GM21529 (cell line): Measurements from ENCODE around the gene IAPP.
"Not testable (repeated sequence)": the region's sequence is repeated elsewhere in the genome, so short reads cannot be mapped to it uniquely, and the experiment has no call there.

Experiments
- ATAC-seq: cut with Tn5 transposase; IDR thresholded peaks from one replicate; pipeline ENCODE4 v1.9.1; 2021; ENCODE audit not compliant: unreplicated experiment

The IAPP gene

GRCh38 chr12:21372602-21373001 lies at the start of gene IAPP:
IAPP (plus strand) TSS chr12:21372902; CDS start chr12:21373352, 450 bp downstream.
- no peak for ATAC-seq

DNA sequence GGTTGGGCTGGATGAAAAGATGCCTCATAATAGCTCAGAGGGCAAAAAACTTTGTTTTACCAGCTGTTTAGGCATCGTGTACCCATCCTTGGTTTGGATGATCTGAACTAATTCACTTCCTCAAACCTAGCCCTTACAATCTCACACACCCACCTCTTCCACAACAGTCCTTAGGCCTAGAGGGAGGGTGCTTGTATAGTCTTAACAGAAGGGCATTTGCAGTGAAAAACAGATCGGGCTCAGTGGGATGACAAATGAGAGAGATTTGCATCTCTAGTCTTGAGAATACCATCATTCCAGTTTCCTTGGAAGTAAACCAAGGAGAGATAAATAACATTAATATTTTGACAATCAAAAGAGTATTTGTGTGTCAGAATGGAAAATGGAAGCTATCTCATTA lies 49.0 kb upstream of the IAPP start:
- no peak for ATAC-seq

DNA sequence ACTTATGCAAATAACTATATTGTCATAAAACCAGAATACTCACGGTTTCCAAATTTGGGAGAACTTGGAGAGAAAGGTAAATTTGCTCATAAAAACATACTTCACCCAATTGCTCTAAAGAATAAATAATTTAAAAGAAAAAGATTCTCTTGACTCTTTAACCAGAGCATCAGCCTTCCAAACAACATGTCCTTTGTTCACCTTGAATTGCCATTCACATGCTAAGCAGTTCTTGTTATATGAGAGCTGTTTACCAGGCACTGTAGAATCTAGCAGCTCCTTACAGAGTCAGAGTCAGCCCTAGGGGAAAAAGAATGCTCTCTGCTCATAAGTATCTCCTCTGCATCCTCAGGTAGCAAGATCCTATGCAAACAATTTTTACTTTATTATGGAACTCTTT lies 48.2 kb upstream of the IAPP start:
- no peak for ATAC-seq

DNA sequence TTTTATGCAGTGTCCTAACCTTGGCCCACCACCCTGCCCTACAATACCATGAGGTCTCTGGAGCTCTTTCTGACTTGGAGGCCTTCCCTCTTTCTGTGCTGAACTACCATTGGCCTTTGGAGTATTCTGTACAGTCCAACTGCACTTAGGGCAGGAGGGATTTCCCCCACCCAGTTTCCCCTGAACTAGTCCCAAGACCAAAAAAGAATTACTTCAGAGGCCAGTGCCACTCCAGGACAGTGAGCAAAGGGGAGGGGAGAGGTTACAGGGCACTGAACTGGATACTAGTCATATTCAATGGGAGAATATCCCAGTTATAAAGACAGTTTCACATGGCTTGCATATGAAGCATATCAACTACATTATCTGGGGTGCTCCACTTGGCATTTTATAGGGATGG lies 44.1 kb upstream of the IAPP start:
- ATAC-seq, result no peak

GRCh38 chr12:21330682-21331253 lies 41.9 kb upstream of the IAPP start:
- ATAC-seq, result no peak

- ATAC-seq, result no peak
These were observed 37.9 kb upstream of the IAPP start, which contains the start of gene SLCO1A2 for GRCh38 chr12:21334771-21335325. SLCO1A2 (minus strand) TSS chr12:21334917; CDS start chr12:21334647, 270 bp downstream.

- no peak for ATAC-seq
These were observed 36.0 kb upstream of the IAPP start for GRCh38 chr12:21336656-21337055.

DNA sequence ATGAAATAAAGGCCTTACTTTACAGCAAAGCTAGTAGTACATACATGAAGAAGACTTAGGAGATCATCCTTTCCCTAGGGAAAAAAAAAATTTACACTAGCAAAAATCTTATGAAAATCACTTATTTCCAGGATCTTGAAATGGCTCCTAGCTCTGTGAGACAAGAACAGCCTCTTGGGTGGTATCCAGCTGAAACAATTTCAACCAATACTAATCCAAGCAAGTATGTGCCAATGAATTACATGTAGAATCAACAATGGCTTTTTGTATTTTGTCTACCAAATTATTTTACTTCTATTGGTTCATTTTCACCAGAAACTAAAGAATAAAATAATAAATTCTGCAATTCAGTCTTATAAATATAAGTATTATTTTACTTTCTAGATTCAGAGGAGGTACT lies 35.2 kb upstream of the IAPP start:
- ATAC-seq, result no peak

- no peak for ATAC-seq
These were observed 34.5 kb upstream of the IAPP start for GRCh38 chr12:21337959-21338744.

DNA sequence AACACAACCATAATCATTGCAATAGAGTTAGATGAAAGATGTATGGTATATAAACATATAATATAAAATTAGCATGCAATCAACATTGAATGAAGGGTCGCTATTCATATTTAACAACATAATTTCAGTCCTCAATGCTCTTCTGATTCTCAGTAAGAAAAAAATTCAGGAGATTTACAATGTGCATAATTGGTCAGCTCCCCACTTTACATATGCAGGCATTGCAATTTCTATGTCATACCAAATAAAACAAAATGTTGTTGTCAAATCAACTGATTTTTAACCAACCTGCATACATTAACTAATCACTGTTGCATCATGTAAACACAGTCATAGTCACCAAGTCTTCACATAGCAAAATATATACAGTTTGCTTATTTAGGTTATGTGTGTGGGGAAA lies 32.8 kb upstream of the IAPP start:
- ATAC-seq, result no peak

GRCh38 chr12:21340403-21340802 lies 32.3 kb upstream of the IAPP start:
- no peak for ATAC-seq

DNA sequence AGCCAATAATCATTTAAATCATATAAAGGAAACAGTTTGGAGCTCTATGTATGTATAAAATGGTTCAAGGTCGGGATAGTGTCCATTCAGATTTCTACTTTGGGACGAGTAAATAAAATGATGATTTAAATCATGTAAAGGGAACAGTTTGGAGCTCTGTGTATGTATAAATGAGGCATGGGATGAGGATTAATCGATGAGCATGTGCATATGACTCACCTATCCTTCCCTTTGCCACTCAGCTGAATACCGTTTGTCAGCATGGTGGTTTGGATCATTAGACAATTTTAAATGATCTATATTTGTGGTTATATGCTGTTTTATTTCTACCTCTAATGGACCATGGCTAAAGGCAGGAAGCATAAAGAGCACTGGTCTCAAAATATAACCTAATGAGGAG lies 30.9 kb upstream of the IAPP start:
- ATAC-seq, result no peak

DNA sequence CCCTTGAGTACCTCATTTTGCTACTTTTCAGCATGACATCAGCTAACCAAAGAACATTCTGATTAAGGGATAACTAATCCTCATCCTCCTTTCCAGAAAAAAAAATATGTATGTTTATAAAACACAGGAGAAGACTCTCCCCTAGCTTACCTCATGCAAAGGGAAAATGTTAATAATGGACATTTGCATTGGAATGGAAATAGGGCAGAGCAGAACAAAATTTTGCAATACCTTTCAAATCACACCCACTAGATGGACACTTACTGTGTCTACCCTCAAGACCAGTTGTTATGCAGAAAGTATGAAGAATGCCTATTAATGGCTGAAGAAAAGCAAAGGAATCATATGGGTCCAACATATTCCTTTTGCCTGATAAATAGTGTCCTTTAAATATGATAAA lies 29.1 kb upstream of the IAPP start:
- ATAC-seq, result no peak

GRCh38 chr12:21346542-21347205 lies 26.0 kb upstream of the IAPP start:
- no peak for ATAC-seq

GRCh38 chr12:21350975-21351374 lies 21.7 kb upstream of the IAPP start:
- ATAC-seq, result no peak

- ATAC-seq, result no peak
These were observed 19.2 kb upstream of the IAPP start for GRCh38 chr12:21353487-21353886.

- no peak for ATAC-seq
These were observed 18.8 kb upstream of the IAPP start for GRCh38 chr12:21353948-21354347.

- ATAC-seq, result no peak
These were observed 18.1 kb upstream of the IAPP start for GRCh38 chr12:21354641-21355040.

- not testable (repeated sequence) for ATAC-seq
These were observed 12.1 kb upstream of the IAPP start for GRCh38 chr12:21360632-21361031.

DNA sequence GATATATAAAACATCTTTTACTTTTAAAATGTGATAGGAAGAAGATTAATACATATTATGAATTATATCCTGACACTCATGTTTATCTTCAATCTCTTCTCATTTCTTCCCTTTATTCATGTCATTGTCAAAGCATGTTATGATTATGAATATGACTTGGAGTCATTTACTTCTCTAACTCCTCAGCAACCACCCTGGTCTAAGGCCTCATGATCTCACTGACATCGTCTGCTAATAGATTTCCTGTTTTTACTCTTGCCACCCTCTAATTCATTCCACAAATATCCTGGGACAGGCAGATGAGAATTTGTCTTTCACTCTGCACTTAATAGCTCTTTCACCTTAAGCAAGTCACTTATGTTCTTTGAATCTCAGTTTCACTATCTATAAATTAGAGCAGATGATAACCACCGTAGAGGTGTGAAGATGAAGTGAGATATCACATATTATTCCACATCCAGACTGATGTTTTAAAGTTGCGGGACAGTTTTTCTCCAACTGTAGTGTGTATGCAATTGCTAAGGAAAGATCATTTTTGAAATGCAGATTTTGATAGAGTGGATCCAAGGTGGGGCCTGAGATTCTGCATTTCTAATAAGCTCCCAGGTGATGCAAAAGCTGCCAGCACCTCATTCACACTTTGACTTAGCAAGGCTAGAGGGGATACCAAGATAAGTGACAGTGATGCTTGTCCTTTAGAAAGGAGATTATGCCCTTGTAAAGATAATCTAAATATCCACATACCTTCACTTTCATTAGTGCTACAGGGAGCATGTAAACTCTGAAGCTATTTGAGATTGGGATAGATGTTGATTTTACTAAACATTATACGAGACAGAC lies 3.3 kb upstream of the IAPP start:
- no peak for ATAC-seq
